ENCODE measurements around the gene FADS3. TPM values are rescaled to one million over a fixed set of nuclear protein-coding genes. Genes with fewer than 3 reads are reported as not detected.
A peak's percentile ranks its signal among the peaks of the same experiment; 100 is the strongest.

FADS3 gene
- total and polyA plus RNA-seq, 2 experiments from 2014 or later, result 44.4 to 73.5 TPM

DNA sequence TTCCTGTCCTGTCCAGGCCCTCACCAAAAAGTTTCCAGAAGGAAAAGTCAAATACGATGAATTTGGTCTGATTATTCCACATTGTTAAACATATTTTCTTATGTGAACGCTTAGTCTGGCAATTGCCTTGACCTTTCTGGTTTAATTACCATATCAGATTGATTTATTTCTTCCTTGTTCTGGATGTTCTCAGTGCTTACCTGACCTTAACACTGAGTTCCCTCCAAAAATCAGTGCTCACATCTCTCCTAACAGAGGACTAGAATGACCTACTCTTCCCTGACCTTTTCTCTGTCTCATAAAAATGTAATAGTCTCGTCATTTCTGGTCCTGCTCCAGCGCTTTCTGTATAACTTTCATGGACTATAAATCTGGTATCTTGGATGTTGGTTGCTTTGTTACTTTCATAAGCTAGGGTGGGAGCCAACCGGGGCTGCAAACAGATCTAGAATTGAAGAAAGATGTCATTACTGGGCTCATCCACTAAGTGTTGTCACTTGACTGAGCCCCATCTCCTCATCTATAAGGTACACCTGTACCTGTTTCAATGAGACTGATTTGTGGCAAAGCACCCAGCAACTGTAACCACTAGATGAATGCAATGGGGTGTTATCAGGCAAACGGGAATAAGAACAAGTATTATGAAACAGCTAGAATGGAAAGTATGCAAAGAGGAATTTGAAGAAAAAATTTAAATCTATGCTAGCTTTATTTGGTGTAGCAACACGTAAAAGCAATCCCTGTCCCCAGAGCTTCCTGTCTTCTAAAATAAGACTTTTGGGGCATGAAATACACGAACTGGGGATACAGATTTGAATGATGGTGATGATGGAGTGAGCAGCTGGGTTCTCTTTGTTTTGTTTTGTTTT, 60.9 kb downstream of the FADS3 start:
- ATAC-seq, result no peak
- H3K4me3 Mint-ChIP-seq, result peak overlapping the region; percentile 87
- peak overlapping the region; percentile 100 for H3K4me2 ChIP-seq

DNA sequence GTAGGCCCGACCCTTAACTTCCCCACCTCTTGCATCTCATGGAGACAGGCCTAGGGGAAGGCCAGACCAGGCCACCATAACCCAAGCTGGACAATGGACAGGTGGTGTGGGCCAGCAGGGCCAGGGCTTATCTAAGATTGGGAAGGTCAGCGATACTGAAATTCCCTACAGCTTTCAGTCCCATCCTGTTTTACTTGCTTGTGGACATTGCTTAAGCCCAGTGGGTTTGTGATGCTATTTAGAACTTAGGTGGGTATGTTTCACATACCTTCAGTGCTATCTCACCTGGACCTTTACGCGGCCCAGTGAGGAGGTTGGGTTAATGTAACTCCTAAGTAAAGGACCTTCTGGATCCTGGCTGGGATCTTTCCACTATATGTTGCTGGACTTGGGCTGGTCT, 61.5 kb downstream of the FADS3 start:
- Histone ChIP-seq H3K27ac (ENCODE audit: low read depth) (0 out of 2 replicates have a peak overlapping the region, but pooled peaks have one; percentile 21), H3K4me1 (ENCODE audit: insufficient read depth) (peaks cover 65% of the 10 kb centered on the region), H3F3A (replicated peaks; ENCODE audit: low read depth) (peaks cover 56% of the 10 kb centered on the region), H3K9me2 (ENCODE audit: insufficient read depth) (no peaks in the 10 kb centered on the region), H4K20me1 (replicated peaks; ENCODE audit: insufficient read depth) (peaks cover 42% of the 10 kb centered on the region), H3K4me3 (peak overlapping the region; percentile 99), H2AFZ (no peak overlapping the region), H3K27me3 (ENCODE audit: insufficient read depth) (no peaks in the 10 kb centered on the region), H3K79me2 (replicated peaks; ENCODE audit: insufficient read depth) (peaks cover 67% of the 10 kb centered on the region), H3K4me2 (peak overlapping the region; percentile 100), H3K36me3 (ENCODE audit: insufficient read depth) (no peaks in the 10 kb centered on the region; the same call in 1 of the 2 replicates)
- peak overlapping the region; percentile 87 for H3K4me3 Mint-ChIP-seq
- H3K36me3 Mint-ChIP-seq (ENCODE audit: low read depth), result peaks cover 31% of the 10 kb centered on the region
- DNase-seq (ENCODE audit: low spot score), result no peak
- peaks cover 62% of the 10 kb centered on the region for H3K4me1 Mint-ChIP-seq
- no peak for ATAC-seq
- H3K27me3 Mint-ChIP-seq (ENCODE audit: insufficient read depth, low read depth, poor library complexity), result peaks cover 24% of the 10 kb centered on the region
- H3K27ac Mint-ChIP-seq, result no peak overlapping the region
- H3K9me3 Mint-ChIP-seq, result peaks cover 3% of the 10 kb centered on the region; the same call in 1 of the 3 replicates
- TF ChIP-seq, protein P1, sequence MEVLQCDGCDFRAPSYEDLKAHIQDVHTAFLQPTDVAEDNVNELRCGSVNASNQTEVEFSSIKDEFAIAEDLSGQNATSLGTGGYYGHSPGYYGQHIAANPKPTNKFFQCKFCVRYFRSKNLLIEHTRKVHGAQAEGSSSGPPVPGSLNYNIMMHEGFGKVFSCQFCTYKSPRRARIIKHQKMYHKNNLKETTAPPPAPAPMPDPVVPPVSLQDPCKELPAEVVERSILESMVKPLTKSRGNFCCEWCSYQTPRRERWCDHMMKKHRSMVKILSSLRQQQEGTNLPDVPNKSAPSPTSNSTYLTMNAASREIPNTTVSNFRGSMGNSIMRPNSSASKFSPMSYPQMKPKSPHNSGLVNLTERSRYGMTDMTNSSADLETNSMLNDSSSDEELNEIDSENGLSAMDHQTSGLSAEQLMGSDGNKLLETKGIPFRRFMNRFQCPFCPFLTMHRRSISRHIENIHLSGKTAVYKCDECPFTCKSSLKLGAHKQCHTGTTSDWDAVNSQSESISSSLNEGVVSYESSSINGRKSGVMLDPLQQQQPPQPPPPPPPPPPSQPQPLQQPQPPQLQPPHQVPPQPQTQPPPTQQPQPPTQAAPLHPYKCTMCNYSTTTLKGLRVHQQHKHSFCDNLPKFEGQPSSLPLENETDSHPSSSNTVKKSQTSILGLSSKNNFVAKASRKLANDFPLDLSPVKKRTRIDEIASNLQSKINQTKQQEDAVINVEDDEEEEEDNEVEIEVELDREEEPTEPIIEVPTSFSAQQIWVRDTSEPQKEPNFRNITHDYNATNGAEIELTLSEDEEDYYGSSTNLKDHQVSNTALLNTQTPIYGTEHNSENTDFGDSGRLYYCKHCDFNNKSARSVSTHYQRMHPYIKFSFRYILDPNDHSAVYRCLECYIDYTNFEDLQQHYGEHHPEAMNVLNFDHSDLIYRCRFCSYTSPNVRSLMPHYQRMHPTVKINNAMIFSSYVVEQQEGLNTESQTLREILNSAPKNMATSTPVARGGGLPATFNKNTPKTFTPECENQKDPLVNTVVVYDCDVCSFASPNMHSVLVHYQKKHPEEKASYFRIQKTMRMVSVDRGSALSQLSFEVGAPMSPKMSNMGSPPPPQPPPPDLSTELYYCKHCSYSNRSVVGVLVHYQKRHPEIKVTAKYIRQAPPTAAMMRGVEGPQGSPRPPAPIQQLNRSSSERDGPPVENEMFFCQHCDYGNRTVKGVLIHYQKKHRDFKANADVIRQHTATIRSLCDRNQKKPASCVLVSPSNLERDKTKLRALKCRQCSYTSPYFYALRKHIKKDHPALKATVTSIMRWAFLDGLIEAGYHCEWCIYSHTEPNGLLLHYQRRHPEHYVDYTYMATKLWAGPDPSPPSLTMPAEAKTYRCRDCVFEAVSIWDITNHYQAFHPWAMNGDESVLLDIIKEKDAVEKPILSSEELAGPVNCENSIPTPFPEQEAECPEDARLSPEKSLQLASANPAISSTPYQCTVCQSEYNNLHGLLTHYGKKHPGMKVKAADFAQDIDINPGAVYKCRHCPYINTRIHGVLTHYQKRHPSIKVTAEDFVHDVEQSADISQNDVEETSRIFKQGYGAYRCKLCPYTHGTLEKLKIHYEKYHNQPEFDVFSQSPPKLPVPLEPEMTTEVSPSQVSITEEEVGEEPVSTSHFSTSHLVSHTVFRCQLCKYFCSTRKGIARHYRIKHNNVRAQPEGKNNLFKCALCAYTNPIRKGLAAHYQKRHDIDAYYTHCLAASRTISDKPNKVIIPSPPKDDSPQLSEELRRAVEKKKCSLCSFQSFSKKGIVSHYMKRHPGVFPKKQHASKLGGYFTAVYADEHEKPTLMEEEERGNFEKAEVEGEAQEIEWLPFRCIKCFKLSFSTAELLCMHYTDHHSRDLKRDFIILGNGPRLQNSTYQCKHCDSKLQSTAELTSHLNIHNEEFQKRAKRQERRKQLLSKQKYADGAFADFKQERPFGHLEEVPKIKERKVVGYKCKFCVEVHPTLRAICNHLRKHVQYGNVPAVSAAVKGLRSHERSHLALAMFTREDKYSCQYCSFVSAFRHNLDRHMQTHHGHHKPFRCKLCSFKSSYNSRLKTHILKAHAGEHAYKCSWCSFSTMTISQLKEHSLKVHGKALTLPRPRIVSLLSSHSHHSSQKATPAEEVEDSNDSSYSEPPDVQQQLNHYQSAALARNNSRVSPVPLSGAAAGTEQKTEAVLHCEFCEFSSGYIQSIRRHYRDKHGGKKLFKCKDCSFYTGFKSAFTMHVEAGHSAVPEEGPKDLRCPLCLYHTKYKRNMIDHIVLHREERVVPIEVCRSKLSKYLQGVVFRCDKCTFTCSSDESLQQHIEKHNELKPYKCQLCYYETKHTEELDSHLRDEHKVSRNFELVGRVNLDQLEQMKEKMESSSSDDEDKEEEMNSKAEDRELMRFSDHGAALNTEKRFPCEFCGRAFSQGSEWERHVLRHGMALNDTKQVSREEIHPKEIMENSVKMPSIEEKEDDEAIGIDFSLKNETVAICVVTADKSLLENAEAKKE (CRISPR knock-in tag; IDR thresholded peaks at IDR 0.05), result no peak
- TF ChIP-seq ZNF114 (CRISPR knock-in tag; IDR thresholded peaks at IDR 0.05), result no peak
- no peak for TF ChIP-seq CREB1 (CRISPR knock-in tag; IDR thresholded peaks at IDR 0.05; ENCODE audit: low read depth)
- TF ChIP-seq, protein P2, sequence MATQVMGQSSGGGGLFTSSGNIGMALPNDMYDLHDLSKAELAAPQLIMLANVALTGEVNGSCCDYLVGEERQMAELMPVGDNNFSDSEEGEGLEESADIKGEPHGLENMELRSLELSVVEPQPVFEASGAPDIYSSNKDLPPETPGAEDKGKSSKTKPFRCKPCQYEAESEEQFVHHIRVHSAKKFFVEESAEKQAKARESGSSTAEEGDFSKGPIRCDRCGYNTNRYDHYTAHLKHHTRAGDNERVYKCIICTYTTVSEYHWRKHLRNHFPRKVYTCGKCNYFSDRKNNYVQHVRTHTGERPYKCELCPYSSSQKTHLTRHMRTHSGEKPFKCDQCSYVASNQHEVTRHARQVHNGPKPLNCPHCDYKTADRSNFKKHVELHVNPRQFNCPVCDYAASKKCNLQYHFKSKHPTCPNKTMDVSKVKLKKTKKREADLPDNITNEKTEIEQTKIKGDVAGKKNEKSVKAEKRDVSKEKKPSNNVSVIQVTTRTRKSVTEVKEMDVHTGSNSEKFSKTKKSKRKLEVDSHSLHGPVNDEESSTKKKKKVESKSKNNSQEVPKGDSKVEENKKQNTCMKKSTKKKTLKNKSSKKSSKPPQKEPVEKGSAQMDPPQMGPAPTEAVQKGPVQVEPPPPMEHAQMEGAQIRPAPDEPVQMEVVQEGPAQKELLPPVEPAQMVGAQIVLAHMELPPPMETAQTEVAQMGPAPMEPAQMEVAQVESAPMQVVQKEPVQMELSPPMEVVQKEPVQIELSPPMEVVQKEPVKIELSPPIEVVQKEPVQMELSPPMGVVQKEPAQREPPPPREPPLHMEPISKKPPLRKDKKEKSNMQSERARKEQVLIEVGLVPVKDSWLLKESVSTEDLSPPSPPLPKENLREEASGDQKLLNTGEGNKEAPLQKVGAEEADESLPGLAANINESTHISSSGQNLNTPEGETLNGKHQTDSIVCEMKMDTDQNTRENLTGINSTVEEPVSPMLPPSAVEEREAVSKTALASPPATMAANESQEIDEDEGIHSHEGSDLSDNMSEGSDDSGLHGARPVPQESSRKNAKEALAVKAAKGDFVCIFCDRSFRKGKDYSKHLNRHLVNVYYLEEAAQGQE (IDR thresholded peaks at IDR 0.05; ENCODE audit: unreplicated experiment), result no peak

More for the DNA sequence above, 60.9 kb downstream of the FADS3 start:
- H3K79me2 ChIP-seq (replicated peaks; ENCODE audit: insufficient read depth), result peaks cover 73% of the 10 kb centered on the region
- peaks cover 56% of the 10 kb centered on the region for H3F3A ChIP-seq (replicated peaks; ENCODE audit: low read depth)
- H3K4me3 ChIP-seq, result peak overlapping the region; percentile 99
- peaks cover 31% of the 10 kb centered on the region for H3K36me3 Mint-ChIP-seq (ENCODE audit: low read depth)
- DNase-seq (ENCODE audit: low spot score), result no peak
- H4K20me1 ChIP-seq (replicated peaks; ENCODE audit: insufficient read depth), result peaks cover 42% of the 10 kb centered on the region
- H2AFZ ChIP-seq, result no peak overlapping the region
- peaks cover 71% of the 10 kb centered on the region for H3K4me1 ChIP-seq (ENCODE audit: insufficient read depth)
- peaks cover 66% of the 10 kb centered on the region for H3K4me1 Mint-ChIP-seq
- H3K27me3 ChIP-seq (ENCODE audit: insufficient read depth), result no peaks in the 10 kb centered on the region
- 0 out of 2 replicates have a peak overlapping the region, but pooled peaks have one; percentile 21 for H3K27ac ChIP-seq (ENCODE audit: low read depth)
- H3K9me2 ChIP-seq (ENCODE audit: insufficient read depth), result no peaks in the 10 kb centered on the region
- H3K9me3 Mint-ChIP-seq, result peaks cover 3% of the 10 kb centered on the region; the same call in 1 of the 3 replicates
- TF ChIP-seq, protein P3, sequence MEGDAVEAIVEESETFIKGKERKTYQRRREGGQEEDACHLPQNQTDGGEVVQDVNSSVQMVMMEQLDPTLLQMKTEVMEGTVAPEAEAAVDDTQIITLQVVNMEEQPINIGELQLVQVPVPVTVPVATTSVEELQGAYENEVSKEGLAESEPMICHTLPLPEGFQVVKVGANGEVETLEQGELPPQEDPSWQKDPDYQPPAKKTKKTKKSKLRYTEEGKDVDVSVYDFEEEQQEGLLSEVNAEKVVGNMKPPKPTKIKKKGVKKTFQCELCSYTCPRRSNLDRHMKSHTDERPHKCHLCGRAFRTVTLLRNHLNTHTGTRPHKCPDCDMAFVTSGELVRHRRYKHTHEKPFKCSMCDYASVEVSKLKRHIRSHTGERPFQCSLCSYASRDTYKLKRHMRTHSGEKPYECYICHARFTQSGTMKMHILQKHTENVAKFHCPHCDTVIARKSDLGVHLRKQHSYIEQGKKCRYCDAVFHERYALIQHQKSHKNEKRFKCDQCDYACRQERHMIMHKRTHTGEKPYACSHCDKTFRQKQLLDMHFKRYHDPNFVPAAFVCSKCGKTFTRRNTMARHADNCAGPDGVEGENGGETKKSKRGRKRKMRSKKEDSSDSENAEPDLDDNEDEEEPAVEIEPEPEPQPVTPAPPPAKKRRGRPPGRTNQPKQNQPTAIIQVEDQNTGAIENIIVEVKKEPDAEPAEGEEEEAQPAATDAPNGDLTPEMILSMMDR (conservative IDR thresholded peaks at IDR 0.05; ENCODE audit: low read depth in 2 of 2), result no peak
- TF ChIP-seq POLR2AphosphoS5 (IDR thresholded peaks at IDR 0.05; ENCODE audit: low read depth), result no peak
- no peak for TF ChIP-seq EZH2phosphoT487 (IDR thresholded peaks at IDR 0.05; ENCODE audit: unreplicated experiment)
- peaks cover 27% of the 10 kb centered on the region for H3K27me3 Mint-ChIP-seq (ENCODE audit: insufficient read depth, low read depth, poor library complexity)
- H3K27ac Mint-ChIP-seq, result no peak overlapping the region; the same call in 1 of the 2 replicates
- no peaks in the 10 kb centered on the region; the same call in 1 of the 2 replicates for H3K36me3 ChIP-seq (ENCODE audit: insufficient read depth)
